Activated CD8-positive, alpha-beta T cell treated with anti-CD3 and anti-CD28 coated beads for 36 hours (primary cell): ENCODE data around the gene PLAC1. TPM values are rescaled to one million over a fixed set of nuclear protein-coding genes. Genes with fewer than 3 reads are reported as not detected.

ENCODE experiments used
- ATAC-seq: fragments of 200-7000 bp; cut with Tn5 transposase; one replicate; pipeline ENCODE4 v1.10.0; 2021; ENCODE audit warnings: mild to moderate bottlenecking, moderate library complexity
- CTCF ChIA-PET: fragments of 350-600 bp; sonication (Branson Sonifier 250); formaldehyde crosslinking; loops from one replicate; lab custom pipeline; 2021; ENCODE audit warnings: antibody characterized with exemption; lab: Charles Lee
- POLR2A ChIA-PET: fragments of 350-600 bp; sonication (Branson Sonifier 250); formaldehyde crosslinking; loops from one replicate; lab custom pipeline; 2021; ENCODE audit warnings: antibody characterized with exemption; lab: Charles Lee
- DNase-seq: peaks from one replicate; pipeline ENCODE4 v3.0.0-alpha.2; 2020
- H3K27ac Mint-ChIP-seq: one replicate; pipeline ENCODE4 v1.8.0; 2021; ENCODE audit warnings: mild to moderate bottlenecking, mixed read lengths
- H3K27me3 Mint-ChIP-seq: one replicate; pipeline ENCODE4 v1.8.0; 2021; ENCODE audit warnings: mixed read lengths
- H3K36me3 Mint-ChIP-seq: one replicate; pipeline ENCODE4 v1.8.0; 2021; ENCODE audit warnings: low read depth, mixed read lengths
- H3K4me1 Mint-ChIP-seq: one replicate; pipeline ENCODE4 v1.8.0; 2021; ENCODE audit warnings: low read depth, mixed read lengths
- H3K4me3 Mint-ChIP-seq: one replicate; pipeline ENCODE4 v1.8.0; 2021; ENCODE audit warnings: mild to moderate bottlenecking, moderate library complexity, mixed read lengths
- H3K9me3 Mint-ChIP-seq: one replicate; pipeline ENCODE4 v1.8.0; 2021; ENCODE audit warnings: mixed read lengths
- intact Hi-C: fragments of 100-400 bp; cut with micrococcal nuclease; formaldehyde crosslinking; loops from one replicate; pipeline ENCODE4 v1.10.0; 2022
- total RNA-seq, 2 experiments: library from RNA; stranded (reverse); gene quantifications; one replicate each; pipeline ENCODE4 v1.2.3, GENCODE V29; 2021
- TF ChIP-seq, protein P1 (sequence below): fragments of 200-600 bp; IDR thresholded peaks from one replicate; pipeline ENCODE4 v1.8.0; 2022; ENCODE audit warnings: antibody characterized with exemption, mild to moderate bottlenecking

Gene PLAC1, protein sequence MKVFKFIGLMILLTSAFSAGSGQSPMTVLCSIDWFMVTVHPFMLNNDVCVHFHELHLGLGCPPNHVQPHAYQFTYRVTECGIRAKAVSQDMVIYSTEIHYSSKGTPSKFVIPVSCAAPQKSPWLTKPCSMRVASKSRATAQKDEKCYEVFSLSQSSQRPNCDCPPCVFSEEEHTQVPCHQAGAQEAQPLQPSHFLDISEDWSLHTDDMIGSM
- not detected for total RNA-seq

DNA sequence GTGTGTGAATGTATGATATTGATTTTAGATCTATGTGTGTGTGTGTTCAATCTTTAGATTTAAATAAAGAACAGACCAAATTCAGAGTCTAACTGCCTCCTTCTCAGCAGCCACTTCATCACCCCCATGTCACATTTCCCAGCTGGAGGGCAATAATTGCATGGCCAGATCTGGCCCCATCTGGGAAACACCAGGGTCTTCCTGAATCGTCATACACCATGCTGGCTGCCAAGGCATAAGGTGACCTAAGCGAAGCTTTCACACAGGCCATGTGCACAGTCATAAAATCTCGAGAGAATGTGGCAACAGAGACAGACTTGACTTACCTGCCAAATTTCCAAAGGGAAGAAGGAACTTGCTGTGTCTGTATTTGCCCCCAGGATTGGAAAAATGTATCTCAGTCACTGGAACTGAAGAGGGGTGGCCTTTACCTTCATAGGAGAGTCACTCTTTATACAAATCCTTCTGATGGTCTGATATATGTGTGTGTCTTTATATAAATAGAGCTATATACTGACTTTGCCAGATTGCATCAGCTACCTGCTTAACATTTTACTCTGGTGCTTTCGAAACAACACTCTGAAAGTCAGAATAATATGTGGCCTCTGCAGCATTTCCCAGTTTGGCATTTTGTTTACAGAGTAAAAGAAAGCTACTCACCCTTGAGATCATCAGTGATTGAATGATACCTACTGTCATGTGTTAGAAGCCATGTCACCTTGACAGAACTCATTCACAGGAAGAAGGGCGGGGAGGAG is at the start of gene PLAC1:
TSS of gene PLAC1 (minus strand) at position 470 of the 758 bp plus-strand sequence. CDS start 91,789 bp downstream, outside the sequence.
- TF ChIP-seq, protein P1, sequence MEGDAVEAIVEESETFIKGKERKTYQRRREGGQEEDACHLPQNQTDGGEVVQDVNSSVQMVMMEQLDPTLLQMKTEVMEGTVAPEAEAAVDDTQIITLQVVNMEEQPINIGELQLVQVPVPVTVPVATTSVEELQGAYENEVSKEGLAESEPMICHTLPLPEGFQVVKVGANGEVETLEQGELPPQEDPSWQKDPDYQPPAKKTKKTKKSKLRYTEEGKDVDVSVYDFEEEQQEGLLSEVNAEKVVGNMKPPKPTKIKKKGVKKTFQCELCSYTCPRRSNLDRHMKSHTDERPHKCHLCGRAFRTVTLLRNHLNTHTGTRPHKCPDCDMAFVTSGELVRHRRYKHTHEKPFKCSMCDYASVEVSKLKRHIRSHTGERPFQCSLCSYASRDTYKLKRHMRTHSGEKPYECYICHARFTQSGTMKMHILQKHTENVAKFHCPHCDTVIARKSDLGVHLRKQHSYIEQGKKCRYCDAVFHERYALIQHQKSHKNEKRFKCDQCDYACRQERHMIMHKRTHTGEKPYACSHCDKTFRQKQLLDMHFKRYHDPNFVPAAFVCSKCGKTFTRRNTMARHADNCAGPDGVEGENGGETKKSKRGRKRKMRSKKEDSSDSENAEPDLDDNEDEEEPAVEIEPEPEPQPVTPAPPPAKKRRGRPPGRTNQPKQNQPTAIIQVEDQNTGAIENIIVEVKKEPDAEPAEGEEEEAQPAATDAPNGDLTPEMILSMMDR: no peak
- no peak for ATAC-seq
- Mint-ChIP-seq H3K4me1 (peaks cover 8% of the 10 kb centered on the region), H3K4me3 (no peak within 1 kb of the TSS), H3K36me3 (no peaks in the 10 kb centered on the region), H3K27me3 (peaks cover 8% of the 10 kb centered on the region), H3K9me3 (no peaks in the 10 kb centered on the region), H3K27ac (no peak within 1 kb of the TSS)
- no peak for DNase-seq
- intact Hi-C loops: no loop called here
- CTCF ChIA-PET: no interaction called here
- POLR2A ChIA-PET: no interaction called here

DNA sequence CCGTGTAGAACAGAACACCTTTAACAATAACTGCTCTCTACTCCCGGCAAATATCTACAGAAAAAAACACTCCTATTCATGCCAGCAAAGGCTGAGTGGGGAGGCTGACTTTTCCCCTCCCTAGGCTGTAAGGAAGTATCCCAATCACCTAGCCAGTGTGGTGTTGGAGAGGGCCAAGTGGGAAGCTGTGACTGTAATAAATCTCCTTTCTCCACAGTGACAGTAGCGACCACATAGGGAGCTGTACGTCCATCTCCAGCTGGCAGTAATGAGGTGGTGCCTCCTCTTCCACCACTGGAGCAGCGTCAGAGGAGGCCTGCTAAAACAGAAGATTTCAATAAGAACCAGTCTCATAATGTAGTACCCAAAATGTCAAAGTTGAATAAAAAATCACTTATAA is 47.9 kb upstream of the PLAC1 start:
- intact Hi-C loops: no loop called here
- ChIA-PET CTCF (no interaction called here), POLR2A (no interaction called here)
- ATAC-seq (no peak), DNase-seq (no peak)
- no peaks in the 10 kb centered on the region for H3K9me3 Mint-ChIP-seq
- no peak overlapping the region for H3K4me3 Mint-ChIP-seq
- H3K27me3 Mint-ChIP-seq: peaks cover 3% of the 10 kb centered on the region
- TF ChIP-seq, protein P1: no peak
- no peaks in the 10 kb centered on the region for H3K36me3 Mint-ChIP-seq
- no peaks in the 10 kb centered on the region for H3K4me1 Mint-ChIP-seq
- no peak overlapping the region for H3K27ac Mint-ChIP-seq

DNA sequence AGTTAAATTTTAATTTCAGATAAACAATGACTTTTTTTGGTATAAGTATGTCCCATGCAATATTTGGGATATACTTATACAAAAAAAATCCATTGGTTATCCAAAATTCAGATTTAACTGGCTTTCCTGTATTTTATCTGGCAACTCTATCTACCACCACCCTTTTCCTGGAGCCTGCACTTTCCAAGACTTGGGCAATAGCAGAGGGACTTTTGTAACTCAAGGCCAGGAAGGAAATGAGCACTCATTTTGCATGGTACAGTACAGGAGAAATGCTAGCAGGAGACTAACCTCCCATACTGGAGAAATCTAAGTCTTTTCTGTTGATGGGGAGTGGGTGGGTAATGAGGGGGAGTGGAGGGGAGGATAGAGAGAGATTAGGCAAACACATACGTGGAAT is 37.7 kb upstream of the PLAC1 start:
- intact Hi-C loops: no loop called here
- POLR2A ChIA-PET: no interaction called here
- no peak overlapping the region for H3K27ac Mint-ChIP-seq
- CTCF ChIA-PET: no interaction called here
- peaks cover 7% of the 10 kb centered on the region for H3K27me3 Mint-ChIP-seq
- DNase-seq (no peak), ATAC-seq (no peak)
- no peak overlapping the region for H3K4me3 Mint-ChIP-seq
- H3K36me3 Mint-ChIP-seq: no peaks in the 10 kb centered on the region
- H3K9me3 Mint-ChIP-seq: no peaks in the 10 kb centered on the region
- H3K4me1 Mint-ChIP-seq: no peaks in the 10 kb centered on the region
- TF ChIP-seq, protein P1: no peak

DNA sequence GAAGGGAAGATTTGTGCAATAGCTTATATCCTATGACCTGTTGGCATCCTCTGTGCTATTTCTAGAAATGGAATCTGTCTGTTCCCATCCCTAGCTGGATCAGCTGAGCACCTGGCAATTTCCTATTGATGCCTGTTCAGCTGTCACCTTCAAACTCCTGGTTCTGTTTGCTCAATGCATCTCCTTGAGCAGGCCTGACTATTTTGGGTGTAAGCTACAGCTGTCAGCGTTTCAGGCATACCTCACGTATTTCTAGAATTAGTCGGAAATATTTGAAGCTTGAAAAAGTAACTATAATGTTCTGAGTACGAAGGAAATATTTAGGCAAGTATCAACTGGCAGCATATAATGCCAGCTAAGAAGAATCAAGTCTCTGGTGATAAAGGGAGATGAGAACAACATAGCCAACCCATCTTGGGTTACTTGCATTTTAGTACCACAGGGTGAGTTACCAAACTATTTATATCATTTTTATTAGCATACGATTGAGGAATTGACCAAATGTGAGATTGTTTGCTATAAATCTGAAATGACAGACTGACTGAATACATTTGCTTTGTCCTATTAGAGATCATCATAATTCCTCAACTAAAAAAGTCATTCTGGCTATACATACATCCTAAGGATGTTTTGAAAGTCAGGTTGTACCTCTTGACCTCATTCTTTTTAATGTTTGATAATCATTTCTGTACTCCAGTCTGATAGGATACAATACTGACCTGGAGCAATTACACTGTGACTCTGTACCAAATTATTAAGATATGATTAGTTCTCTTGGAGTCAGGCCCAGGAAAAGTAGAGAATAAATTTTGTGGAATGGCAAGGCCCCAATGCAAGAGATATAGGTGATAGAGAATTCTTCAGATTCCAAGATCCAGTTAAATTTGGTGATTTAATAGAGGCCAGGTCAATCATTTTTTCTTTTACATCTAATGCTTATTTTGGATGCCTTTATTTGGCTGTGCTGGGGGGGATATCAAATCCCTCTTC is 36.4 kb upstream of the PLAC1 start:
- no peak for DNase-seq
- Mint-ChIP-seq H3K4me3 (no peak overlapping the region), H3K27me3 (peaks cover 7% of the 10 kb centered on the region), H3K27ac (no peak overlapping the region), H3K4me1 (no peaks in the 10 kb centered on the region), H3K9me3 (no peaks in the 10 kb centered on the region), H3K36me3 (no peaks in the 10 kb centered on the region)
- CTCF ChIA-PET: no interaction called here
- TF ChIP-seq, protein P1: no peak
- no peak for ATAC-seq
- intact Hi-C loops: no loop called here
- POLR2A ChIA-PET: no interaction called here
